NCI-H128 (cell line): Measurements from ENCODE around the gene THADA.
"Not testable (repeated sequence)": the region's sequence is repeated elsewhere in the genome, so short reads cannot be mapped to it uniquely, and the experiment has no call there.

ENCODE experiments used
- DNase-seq: peaks from one replicate; lab custom pipeline; 2025; ENCODE audit not compliant: unreplicated experiment; lab: John Stamatoyannopoulos, UW

THADA gene

DNA sequence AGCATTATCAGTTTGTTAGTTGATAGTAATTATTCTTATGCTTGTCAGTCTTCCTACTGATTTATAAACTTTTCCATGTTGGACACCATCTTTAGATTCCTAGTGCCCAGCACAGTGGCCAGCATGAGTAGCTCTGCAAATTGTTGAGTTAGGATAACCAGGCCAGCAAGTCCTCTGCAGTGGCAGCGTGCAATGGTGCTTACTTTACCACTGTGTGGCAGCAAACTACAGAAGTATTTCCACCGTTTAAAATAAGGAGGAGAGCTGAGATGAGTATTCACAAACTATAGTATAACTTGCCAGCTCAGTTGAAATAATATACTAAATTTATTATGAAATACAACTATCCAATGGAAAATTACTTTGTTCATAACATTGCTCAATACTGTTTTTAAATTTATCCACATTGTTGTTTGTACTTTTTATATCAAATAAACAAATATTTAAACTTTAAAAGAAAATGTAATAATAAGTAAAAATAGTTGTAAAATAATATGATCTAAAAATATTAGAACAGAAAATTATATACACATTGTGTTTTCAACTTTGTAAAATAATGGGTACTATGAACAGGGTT, 9.3 kb upstream of the THADA start:
- no peak for DNase-seq

DNA sequence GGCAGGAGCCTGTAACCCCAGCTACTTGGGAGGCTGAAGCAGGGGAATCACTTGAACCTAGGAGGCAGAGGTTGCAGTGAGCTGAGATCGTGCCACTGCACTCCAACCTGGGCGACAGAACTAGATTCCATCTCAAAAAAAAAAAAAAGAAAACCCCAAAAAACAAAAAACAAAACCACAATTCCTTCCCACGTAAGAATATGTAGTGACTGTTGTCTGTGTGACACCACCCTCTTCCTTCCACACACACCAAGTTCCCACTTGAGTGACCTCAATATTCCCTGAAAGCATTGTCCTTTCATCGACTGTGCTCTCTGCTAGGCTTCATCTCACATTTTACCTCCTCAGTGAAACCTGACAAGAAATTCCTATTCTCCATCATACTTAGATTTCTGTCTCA, 8.8 kb upstream of the THADA start:
- DNase-seq: no peak

DNA sequence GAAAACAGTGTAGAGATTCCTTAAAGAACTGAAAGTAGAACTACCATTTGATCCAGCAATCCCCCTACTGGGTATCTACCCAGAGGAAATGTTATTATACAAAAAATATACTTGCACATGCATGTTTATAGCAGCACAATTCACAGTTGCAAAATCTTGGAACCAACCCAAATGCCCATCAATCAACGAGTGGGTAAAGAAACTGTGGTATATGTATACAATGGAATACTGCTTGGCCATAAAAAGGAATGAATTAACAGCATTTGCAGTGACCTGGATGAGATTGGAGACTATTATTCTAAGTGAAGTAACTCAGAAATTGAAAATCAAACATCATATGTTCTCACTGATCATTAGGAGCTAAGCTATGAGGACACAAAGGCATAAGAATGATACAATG, 4.8 kb upstream of the THADA start:
- DNase-seq: not testable (repeated sequence)

DNA sequence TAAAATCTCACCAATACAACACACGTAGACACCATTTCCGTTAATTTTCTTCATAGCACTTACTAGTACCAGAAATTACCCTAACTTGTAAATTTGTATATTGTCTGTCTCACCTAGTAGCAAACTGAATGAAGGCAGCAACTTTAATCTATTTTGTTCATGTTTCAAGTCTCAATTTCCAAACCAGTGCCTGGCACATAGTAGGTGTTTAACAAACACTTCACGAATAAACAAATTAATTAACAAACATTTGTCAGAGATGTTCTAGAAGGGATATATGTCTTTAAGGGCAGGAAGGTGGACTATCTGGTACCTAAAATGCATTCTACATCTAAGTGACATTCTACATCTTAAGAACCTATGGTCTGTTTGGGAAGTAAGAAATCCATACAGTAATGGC, 963 bp downstream of the THADA start:
- no peak for DNase-seq

DNA sequence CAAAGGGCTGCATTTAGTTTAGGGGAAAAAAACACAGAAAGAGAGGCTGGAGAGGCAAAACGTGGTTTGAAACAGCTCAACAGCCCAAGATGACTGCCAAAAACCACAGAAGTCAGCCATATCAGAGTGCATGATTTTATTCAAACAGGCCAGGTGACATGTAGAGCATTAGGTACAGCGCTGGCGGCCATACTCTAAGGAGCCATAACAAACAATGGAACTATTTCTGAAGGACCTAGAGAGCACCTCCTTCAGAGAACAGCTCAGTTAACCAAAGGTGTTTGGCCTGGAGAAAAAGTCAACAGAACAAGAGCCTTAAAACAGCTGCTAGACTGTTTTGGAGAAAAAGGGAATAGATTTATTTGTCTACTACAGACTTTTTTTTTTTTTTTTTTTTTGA, 2.6 kb downstream of the THADA start:
- DNase-seq: no peak

DNA sequence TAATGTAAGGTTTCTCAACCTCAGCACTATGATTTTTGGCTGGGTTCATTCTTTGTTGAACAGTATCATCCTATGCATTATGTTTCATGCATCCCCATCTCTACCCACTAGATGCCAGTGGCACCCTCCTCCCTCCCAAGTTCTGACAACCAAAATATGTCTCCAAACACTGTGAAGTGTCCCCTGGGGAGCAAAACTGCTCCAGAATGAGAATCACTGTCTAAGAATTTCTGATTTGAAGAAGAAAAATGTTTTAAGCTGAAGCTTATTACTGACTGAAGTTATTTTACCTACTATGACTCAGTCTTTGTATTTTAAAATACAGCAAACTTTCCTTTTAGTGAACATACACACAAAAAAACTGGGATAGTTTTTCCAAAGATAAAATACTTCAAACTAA, 3.4 kb downstream of the THADA start:
- no peak for DNase-seq

DNA sequence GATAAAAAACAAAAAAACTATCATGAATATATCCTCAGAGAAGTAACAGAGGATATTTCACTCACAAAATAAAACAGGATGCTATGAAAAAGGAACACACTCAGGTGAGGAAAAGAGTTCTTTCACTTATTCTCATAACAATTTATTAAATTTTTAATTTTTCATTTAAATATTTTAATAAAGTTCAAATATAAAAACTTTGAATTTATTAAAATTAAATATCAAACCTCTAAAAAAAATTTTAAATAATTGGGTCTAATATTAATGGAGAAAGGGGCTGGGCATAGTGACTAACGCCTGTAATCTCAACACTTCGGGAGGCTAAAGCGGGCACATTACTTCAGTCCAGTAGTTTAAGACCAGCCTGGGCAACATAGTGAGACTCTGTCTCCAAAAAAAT, 10.1 kb downstream of the THADA start:
- no peak for DNase-seq

DNA sequence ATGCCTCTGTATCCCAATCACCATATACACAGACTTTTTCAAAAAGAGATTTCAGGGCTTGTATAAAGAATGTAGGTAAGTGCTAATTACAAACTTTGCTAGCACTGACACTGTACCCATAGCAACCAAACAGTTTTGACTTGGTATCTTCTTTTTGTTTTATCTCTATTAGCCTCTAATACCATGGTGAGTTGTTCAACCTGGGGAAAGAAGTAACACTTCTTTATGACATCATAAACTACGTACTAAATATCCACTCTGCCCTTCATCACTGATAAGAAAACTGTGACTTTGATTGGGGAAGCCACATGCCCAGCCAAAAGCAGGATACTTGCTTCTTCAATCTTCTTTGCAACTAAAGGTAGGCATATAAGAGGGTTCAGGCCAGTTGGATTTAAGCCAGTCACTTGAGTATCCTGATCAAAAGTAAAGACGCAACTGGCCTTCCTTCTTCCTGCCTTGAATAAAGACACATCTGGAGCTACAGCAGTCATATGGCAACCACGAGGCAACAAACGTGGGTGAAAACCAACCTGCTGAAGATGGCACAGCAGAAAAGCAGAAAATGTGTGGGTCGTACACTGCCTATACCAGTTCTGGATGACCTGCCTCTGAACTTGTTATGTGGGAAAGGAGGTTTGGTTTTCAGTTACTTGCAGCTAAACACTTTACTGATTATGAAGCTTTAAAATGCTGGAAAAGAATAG, 16.4 kb downstream of the THADA start:
- no peak for DNase-seq

DNA sequence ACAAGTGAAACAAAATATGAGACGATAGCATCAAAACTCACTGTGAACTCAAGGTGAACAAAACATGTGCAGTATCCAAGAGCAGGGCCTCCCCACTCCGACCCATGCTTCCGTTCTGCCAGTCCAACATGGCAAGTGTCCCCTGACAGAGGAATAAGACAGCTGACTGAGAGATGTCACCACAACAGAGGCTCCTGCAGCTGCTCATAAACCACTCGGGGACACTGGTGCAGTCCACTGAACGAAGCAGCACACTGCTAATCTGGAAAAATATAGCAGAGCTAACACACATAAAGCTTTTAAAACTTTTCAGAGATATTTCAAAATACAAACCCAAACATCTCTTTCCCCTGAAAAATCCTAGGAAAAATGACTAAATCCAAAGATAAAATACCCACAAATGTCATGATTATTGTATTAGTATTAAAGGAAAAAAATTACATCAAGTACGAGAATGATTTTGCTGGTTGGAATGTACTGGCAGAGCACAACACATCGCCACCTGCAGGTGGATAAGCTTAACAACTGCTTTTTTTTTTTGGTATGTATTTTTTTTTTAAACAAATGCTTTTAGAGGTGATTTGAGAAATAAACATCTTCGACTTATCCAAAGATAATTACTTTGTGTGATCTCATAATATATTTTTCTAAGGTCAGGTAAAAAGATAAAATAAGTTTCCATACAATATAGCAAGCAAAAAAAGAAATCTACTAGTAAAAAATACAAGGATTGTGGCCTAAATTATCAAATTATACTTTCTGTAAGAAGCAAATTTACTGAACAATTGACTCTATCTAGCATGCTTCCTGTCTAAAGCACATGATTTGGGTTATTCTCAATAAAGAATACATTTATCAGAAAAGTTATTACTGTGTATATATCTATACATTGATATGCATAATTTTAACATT, 18.6 kb downstream of the THADA start:
- no peak for DNase-seq

DNA sequence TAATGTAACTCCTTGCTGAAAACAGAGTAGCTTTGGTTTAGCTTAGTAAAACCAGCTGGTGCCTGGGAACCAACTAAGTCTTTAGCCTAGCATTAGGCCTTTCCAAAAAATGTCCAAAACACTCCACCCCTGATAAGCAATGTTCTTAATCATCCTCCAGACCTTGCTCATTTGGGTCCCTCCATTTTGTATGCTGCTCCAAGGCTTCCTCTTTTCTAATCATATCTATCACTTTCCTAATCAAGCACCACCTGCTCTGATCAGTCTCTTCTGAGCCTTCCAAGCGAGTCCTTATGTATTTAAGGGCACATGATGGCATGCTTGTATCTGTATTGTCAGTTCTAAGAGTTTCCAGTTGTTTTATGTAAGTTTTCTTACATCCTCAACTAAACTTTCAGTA, 23.6 kb downstream of the THADA start:
- no peak for DNase-seq

DNA sequence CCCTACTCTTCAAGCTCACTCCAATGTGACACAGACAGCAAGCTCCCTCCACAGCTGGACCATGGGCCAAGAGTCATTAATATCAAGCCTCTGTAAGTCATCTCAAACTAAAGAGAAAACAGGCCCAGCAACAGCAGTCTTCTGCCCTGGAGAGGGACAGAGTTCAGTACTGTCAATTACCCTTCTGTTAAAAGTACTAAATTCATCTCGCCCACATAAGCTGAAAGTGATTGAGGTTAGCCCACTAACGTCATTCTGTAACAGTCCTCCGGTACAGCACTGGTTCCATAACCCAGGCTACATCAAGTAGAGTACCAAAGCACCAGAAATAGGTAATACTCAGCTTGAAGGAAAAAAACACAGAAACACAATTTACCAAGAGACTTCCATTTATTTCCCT, 25.9 kb downstream of the THADA start:
- DNase-seq: no peak

DNA sequence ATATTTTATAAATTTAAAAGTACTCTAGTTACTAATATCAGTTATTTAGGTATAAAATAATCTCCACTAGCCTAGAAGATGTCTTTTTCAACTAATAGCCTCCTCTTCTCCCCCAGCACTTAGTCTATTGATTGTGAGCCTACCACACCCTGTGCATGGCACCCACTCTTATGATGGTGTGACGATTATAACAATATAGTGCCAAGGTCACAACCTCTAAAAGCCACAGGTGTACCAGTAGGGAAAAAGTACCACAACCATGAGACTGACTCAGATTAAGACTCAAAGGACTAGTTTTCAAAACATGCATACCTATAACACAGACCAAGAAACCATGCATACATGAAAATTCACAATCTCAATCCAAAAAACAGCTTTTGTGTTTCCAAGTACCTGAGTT, 27.6 kb downstream of the THADA start:
- DNase-seq: no peak

DNA sequence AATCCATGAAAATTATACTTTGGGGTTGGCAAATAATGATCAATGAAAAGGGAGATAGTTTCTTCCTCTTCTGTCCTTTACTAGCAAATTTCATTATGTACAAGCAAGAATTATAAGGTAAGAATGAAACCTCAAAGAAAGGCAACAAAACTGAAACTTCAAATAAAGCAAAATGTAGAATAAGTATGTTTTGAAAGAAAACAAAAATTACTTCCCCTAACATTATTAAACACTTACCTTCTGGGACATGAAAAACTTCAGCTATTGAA, 29.4 kb downstream of the THADA start:
- DNase-seq: no peak

DNA sequence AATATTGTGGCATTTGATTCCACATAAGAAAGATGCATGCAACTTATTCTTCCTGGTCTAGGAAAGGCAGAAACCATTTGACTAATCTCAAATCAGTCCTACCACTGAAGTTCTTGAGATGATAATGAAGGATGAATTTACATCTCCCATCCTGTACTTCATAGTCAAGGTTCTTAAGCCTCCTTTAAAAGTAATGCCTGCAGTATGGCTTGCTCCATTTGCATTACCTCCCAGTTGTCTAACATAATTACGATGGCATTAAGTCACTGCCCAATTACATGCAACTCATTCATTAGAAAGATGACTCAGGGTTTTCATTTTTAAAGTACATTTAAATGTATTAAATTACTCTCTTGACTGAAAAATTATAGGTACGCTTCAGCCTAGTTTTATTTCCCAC, 32.2 kb downstream of the THADA start:
- DNase-seq: no peak

DNA sequence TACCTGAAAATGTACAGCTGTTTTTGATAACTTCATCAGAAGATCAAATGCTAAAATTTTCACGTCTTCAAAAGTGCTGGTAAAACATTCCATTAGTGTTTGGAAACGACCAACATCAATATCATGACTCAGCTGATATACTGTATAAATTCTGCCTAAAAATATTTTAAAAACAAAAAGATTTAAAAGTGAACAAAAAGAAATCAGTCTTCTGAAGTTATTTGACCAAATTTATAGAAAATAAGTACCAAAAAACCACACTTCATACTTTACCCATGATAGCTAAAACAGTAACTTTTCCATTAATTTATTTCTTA, 35.6 kb downstream of the THADA start:
- DNase-seq: no peak

DNA sequence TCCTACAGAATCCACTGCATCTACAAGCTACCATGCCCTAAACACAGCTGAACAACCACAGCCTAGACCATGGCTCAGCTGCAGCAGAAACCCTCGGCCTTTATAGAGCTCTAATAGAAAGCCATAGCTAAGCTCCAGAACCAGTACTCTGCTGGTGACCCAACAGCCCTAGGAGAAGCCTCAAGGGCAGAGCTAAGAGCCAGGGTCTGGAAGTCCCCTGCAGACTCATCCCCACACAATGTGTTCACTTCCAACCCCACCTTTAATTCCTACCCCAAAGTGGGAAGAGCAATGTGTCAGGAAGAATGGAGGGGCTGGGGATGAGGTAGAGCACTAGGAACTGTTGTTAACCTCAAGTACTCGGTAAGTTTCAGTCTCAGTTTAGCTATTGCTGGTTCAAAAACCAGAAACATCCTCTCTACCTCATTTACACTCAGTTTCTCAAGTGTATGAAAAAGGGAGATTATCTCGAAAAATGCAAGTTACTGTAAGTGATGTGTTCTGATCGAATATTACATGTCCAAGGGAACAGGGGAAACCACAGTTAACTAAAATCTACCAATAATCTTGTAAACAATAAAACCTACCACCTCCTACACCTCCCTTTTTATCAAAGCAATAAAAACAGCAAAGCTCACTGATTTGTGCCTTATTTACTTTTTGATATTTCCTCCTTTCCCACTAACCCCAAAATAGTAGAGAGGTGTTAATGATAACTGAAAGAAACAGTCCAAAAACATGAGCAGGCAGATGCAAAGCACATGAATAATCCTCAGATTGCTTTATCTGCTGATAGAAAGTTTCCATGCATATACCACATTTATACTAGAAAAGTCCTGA, 36.2 kb downstream of the THADA start:
- no peak for DNase-seq

DNA sequence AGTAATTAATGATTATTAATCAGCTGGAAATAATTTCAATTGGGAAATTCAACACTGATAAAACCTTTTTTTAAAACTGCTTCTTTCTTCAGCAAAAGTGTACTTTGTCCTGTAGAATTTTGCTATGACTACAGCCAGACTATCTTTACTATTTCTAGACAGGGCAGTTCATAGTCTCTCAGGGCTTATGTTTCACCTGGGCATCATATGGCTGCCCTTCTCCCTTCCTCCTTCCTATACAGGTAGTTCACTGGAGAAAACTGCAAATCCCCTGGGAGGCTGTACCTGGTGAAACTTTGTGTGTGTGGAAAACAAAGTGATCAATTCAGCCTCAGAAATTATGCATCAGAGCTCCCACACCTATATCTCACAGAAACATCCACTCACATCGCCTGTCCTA, 38.6 kb downstream of the THADA start:
- no peak for DNase-seq

DNA sequence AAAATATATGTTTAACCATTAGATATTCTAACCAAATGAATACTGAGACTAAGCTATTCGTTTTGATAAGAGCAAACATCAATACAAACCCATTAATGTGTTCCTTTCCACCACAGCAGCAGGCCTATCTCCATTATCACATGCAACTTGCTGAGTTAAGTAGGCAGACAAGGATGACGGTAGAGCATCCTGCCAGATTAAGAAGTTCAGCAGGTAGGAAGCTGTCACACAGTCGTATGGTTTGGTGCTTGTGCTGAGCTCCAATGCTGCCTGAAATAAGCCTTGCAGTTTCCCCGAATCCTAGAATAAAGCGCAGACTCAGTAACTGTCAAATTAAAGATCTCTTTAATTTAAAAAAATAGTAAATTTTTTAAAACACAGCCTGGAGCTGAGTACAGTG, 39.6 kb downstream of the THADA start:
- DNase-seq: no peak

DNA sequence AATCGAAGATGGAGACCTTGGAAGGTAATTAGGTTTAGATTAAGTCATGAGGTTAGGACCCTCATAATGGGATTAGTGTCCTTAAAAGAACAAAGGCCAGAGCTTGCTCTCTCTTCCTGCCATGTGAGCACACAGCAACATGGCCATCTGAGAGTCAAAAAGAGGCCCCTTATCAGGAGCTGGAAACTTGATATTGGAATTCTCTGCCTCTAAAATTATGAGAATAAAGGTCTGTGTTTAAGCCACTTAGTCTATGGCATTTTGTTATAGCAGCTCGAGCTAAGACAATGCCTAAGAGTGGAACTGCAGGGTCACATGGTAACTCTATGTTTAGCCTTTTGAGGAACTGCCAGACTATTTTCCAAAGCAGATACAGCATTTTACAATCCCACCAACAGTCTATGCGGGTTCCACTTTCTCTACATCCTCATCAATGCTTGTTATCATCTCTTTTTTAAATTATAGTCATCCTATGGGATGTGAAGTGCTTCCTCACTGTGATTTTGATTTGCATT, 42.4 kb downstream of the THADA start:
- DNase-seq: no peak

DNA sequence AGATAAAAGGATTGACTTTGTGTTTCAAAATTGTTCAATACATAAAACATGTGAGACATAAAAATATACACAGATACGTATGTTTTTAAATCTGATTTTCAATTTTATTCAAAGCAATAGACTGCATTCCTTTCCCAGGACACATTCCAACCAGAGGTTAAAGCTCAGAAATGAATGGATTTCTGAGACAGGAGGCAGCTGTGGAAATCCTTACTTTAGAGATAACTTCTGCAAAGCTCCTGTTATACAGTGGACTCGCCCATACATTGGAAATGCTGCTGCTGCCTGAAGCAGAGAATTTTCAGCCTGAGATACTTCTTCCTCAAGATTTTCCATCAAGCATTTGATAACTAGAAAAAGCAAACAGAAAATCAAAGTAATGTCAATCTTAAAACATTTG, 43.8 kb downstream of the THADA start:
- DNase-seq: no peak

DNA sequence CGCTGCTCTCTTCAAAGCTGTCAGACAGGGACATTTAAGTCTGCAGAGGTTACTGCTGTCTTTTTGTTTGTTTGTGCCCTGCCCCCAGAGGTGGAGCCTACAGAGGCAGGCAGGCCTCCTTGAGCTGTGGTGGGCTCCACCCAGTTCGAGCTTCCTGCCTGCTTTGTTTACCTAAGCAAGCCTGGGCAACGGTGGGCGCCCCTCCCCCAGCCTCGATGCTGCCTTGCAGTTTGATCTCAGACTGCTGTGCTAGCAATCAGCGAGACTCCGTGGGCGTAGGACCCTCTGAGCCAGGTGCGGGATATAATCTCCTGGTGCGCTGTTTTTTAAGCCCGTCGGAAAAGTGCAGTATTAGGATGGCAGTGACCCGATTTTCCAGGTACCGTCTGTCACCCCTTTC, 47.5 kb downstream of the THADA start:
- not testable (repeated sequence) for DNase-seq
